Frontal cortex (tissue), 4 donors: ENCODE data around the gene ARRDC1. TPM values are rescaled to one million over a fixed set of nuclear protein-coding genes. Genes with fewer than 3 reads are reported as not detected.
"Not testable (repeated sequence)": the region's sequence is repeated elsewhere in the genome, so short reads cannot be mapped to it uniquely, and the experiment has no call there.

Experiments used
- DNase-seq, 2 donors: peaks; one replicate each; pipeline ENCODE4 v3.0.0; 2012; ENCODE audit warnings: low spot score in 2 of 2
- FAIRE-seq: peaks from 2 replicates; lab custom pipeline; 2012; peaks lifted over from hg19 to GRCh38; lab: Jason Lieb, UNC
- total RNA-seq: library from RNA; depleted of rRNA; stranded (reverse); fragments of >200 nt; gene quantifications from one replicate; pipeline ENCODE4 v1.2.3, GENCODE V29; 2014
- donor health status: control.
- donor health status: control.
- donor health status: control.

The ARRDC1 gene
- total RNA-seq, 1 donor from 2014 or later = 13.0 TPM

- DNase-seq (no peak), FAIRE-seq (no peak)
These were observed 6.4 kb downstream of the ARRDC1 start for GRCh38 chr9:137611623-137612609.

- DNase-seq (no peak), FAIRE-seq (no peak)
These were observed 7.3 kb downstream of the ARRDC1 start for GRCh38 chr9:137612741-137613142.

DNA sequence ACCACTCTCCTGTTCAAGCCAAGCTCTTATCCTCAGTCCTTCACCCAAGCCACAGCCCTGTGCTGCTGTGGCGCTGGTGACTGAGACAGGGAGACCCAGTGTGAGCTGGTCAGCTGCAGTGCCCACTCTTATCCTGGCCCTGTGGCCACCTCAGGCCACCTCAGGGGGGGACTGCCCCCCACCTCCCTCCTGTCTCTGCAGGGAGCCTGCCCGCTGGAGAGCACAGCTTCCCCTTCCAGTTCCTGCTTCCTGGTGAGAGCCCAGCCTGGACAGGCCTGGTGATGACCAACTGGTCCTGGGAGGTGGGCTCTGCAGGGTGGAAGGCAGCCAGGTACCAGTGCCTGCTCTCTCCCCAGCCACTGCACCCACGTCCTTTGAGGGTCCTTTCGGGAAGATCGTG, 7.8 kb downstream of the ARRDC1 start:
- DNase-seq (no peak), FAIRE-seq (no peak)

- no peak for DNase-seq
- no peak for FAIRE-seq
These were observed 8.4 kb downstream of the ARRDC1 start for GRCh38 chr9:137613738-137614523.

- no peak for FAIRE-seq
- DNase-seq = no peak
These were observed 9.3 kb downstream of the ARRDC1 start for GRCh38 chr9:137614631-137615386.

GRCh38 chr9:137615387-137615871, 9.9 kb downstream of the ARRDC1 start:
- FAIRE-seq (no peak), DNase-seq (no peak)

DNA sequence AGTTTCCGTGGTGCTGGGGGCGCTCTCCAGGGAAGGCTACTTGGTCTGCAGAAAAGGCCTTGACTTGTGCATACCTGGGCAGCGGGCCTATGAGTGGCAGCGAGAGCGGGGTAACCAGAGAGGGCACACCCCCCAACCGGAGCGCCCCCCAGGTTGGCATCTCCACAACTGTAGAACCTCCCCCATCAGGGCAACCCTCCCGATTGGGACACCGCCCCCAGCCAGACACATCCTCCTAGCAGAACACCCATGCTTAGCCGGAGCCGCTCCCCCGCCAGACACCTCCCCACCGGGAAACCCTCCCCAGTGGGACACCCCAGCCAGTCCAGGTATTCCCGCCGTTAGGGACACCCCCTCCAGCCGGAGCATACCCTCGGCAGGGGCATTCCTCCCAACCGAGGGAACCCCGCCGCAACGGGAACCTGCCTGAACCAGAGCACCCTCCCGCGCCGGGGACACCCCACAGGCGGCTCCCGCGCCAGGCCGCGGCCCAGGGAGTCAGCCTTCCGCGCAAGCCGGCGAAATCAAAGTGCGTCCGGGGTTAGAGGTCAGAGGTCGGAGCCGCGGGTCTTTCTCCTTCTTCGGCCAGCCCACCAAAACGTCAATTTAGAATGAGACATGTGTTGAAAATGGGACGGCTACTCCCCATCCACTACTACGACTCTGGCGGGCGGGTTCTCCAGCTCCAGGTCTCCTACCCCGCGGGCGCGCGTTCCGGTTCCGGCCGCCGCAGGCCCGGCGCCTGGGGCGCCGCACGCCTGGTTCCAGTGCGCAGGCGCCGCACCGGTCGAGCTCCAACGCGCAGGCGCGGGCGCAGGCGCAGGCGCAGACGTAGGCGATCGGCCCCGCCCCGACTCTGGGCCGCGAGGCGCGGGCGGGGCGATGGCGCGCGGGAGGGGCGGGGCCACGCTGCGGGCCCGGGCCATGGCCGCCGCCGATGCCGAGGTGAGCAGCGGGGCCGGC, 12.9 kb downstream of the ARRDC1 start, which contains the start of gene EHMT1:
Gene EHMT1 (plus strand): TSS at position 901 of the 963 bp plus-strand sequence. CDS start 24 bp downstream, at position 925.
- DNase-seq (peak; percentile 99 to 100), FAIRE-seq (no peak)

GRCh38 chr9:137619240-137620047, 14.0 kb downstream of the ARRDC1 start:
- DNase-seq = peak; percentile 51 to 60
- no peak for FAIRE-seq

DNA sequence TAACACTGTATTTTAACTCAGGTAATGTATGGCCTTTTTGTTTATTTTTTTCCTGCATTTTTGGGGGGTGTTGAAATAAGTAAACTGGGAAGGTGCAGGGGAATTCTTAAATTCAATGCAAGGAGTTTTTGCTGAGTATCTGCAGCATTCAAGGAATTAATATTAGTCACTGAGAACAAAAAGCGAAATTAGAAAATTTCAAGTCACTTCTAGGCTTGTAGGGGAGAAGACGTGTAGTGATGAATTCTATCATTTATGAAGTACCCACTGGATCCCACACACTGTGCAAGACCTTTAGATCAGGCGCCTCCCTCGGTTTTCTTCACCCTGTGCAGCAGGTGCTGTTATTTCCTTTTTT, 14.5 kb downstream of the ARRDC1 start:
- FAIRE-seq (no peak), DNase-seq (no peak)

DNA sequence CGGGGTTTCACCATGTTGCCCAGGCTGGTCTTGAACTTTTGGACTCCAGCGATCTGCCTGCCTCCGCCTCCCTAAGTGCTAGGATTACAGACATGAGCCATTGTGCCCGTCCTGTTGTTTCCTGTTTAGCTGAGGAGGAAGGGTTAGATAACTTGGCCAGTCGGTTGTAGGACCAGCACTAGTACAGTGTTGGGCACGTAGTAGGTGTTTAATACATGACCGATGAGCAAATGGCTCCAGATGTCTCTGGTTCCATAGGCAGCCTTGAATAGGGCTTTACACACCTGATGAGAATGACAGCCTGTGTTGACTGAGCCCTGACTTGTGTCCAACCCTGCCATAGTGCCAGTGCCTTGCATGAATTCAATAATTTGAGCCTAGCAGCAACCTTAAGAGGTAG, 15.1 kb downstream of the ARRDC1 start:
- DNase-seq (no peak), FAIRE-seq (no peak)

- FAIRE-seq (no peak), DNase-seq (no peak)
These were observed 15.8 kb downstream of the ARRDC1 start for GRCh38 chr9:137621131-137621757.

GRCh38 chr9:137622211-137622610, 16.7 kb downstream of the ARRDC1 start:
- DNase-seq, FAIRE-seq: not testable (repeated sequence)

DNA sequence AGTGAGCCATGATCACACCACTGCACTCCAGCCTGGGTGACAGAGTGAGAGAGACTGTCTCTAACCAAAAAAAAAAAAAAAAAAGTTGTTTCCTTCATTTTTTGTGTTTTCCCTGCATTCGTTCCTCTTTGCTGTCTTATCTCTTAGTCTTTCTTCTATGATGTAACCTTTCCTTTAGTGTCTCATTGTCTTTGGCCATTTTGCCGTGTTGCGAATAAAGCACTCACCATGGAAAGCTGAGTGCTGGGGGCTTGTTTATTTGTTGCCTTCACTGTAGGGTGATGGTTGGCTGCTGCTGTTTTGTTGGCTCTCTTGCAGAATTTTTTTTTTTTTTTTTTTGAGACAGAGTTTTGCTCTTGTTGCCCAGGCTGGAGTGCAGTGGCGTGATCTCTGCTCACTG, 21.0 kb downstream of the ARRDC1 start:
- FAIRE-seq (no peak), DNase-seq (no peak)

DNA sequence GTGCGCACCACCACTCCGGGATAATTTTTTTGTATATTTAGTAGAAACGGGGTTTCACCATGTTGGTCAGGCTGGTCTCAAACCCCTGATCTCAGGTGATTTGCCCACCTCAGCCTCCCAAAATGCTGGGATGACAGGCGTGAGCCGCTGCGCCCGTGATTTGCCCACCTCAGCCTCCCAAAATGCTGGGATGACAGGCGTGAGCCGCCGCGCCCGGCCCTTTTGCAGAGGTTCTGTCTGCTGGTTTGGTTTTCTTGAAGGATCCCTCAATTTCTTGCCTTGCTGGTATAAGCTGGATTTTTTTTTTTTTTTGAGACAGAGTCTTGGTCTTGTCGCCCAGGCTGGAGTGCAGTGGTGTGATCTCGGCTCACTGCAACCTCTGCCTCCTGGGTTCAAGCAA, 21.9 kb downstream of the ARRDC1 start:
- not testable (repeated sequence) for DNase-seq, FAIRE-seq

DNA sequence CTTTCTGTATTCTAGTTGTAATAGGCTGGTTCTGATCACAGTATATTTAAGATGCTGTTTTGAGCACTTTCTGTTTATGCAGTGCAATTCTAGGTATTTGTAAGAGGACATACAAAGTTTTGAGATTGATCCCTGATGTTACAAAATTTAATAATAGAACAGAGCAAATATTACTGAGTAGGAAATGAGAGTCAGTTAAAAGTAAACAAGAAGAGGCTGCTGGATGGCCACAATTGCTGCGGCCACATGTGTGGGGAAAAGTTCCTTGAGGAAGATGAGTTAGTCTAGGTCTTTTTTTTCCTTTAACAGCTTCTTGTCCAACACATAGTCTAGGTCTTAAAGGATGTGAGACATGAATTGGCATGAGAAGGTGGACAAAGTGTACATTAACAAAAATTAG, 24.6 kb downstream of the ARRDC1 start:
- DNase-seq (no peak), FAIRE-seq (no peak)

- FAIRE-seq = no peak
These were observed 25.2 kb downstream of the ARRDC1 start for GRCh38 chr9:137630679-137631078.

More at GRCh38 chr9:137630679-137631078, 25.2 kb downstream of the ARRDC1 start:
- no peak for DNase-seq
